ENCODE measurements around the gene STXBP1.

The STXBP1 gene

GRCh38 chr9:127716412-127716811 lies 104.3 kb downstream of the STXBP1 start:
- no peak for DNase-seq

GRCh38 chr9:127717766-127718165 lies 105.7 kb downstream of the STXBP1 start:
- no peak for DNase-seq

GRCh38 chr9:127720031-127720864 lies 108.2 kb downstream of the STXBP1 start:
- no peak for DNase-seq

- no peak for DNase-seq
Measured at GRCh38 chr9:127720865-127721227, 108.8 kb downstream of the STXBP1 start.

GRCh38 chr9:127721391-127721821 lies 109.3 kb downstream of the STXBP1 start:
- no peak for DNase-seq

- no peak for DNase-seq
Measured at GRCh38 chr9:127722055-127722745, 110.1 kb downstream of the STXBP1 start.

GRCh38 chr9:127723013-127723412 lies 110.9 kb downstream of the STXBP1 start:
- DNase-seq, result no peak

GRCh38 chr9:127723444-127723843 lies 111.4 kb downstream of the STXBP1 start:
- DNase-seq, result no peak

GRCh38 chr9:127724012-127724411 lies 111.9 kb downstream of the STXBP1 start:
- no peak for DNase-seq

GRCh38 chr9:127726871-127727270 lies 114.8 kb downstream of the STXBP1 start:
- no peak for DNase-seq

- DNase-seq, result no peak
Measured at GRCh38 chr9:127728808-127729207, 116.7 kb downstream of the STXBP1 start.

GRCh38 chr9:127729522-127730256 lies 117.6 kb downstream of the STXBP1 start:
- DNase-seq, result no peak

GRCh38 chr9:127730262-127730661 lies 118.2 kb downstream of the STXBP1 start:
- no peak for DNase-seq

- no peak for DNase-seq
Measured at GRCh38 chr9:127730799-127731410, 118.8 kb downstream of the STXBP1 start.

GRCh38 chr9:127731938-127732337 lies 119.9 kb downstream of the STXBP1 start:
- no peak for DNase-seq

- DNase-seq, result no peak
Measured at GRCh38 chr9:127732444-127732843, 120.4 kb downstream of the STXBP1 start.

- DNase-seq, result no peak
Measured at GRCh38 chr9:127733614-127734013, 121.5 kb downstream of the STXBP1 start.

GRCh38 chr9:127734247-127734746 lies 122.2 kb downstream of the STXBP1 start:
- DNase-seq, result no peak

- DNase-seq, result peak; percentile 99
Measured at GRCh38 chr9:127734747-127735529, 122.9 kb downstream of the STXBP1 start, which contains the start of gene TOR2A. TSS of gene TOR2A (minus strand) at chr9:127735294. CDS start at chr9:127735270, 24 bp downstream.

- no peak for DNase-seq
Measured at GRCh38 chr9:127735530-127736185, 123.6 kb downstream of the STXBP1 start.

GRCh38 chr9:127738666-127739065 lies 126.6 kb downstream of the STXBP1 start:
- no peak for DNase-seq
